ENCODE data around the gene MLPH.

The MLPH gene

DNA sequence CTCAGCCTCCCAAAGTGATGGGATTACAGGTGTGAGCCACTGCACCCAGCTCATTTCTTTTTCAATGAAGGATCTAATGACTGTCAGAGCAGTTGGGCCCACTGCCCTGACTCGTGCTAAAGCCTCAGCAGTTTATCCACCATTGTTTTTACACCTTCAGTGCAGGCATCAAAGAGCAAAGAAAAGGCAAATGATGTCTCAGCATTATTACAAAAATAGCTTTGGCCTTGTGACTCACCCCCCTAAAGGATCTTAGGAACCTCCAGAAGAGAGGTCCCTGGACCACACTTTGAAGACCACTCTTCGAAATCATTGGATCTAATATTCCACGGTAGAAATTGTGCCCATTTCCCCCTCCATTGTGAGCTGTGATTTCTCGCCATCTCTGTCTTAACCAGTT, 21.3 kb downstream of the MLPH start:
- no peak for DNase-seq (ENCODE audit: insufficient read length, low spot score)
- TF ChIP-seq POLR2A (IDR thresholded peaks at IDR 0.05; ENCODE audit: low read depth, low read length), result no peak
- no peak for FAIRE-seq

DNA sequence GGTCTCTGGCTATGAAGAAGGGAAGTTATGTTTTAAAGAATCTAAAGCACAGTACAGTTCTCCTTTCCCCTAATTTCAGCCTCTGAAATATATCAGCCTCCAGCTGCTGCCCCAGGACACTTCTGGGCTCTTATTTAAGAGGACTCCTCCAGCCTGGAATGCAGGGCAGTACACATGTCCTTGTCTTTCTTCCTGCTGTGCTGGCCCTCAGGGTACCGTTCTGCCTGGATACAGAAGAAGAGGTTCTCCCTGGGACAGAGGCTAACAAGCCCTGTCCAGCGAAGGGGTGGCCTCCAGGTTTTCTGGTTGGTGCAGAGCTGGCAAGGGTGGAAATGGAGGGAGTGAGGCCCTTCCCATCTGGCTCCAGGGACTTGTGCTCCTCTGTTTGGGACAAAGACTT, 22.1 kb downstream of the MLPH start:
- DNase-seq (ENCODE audit: insufficient read length, low spot score), result no peak
- no peak for FAIRE-seq

DNA sequence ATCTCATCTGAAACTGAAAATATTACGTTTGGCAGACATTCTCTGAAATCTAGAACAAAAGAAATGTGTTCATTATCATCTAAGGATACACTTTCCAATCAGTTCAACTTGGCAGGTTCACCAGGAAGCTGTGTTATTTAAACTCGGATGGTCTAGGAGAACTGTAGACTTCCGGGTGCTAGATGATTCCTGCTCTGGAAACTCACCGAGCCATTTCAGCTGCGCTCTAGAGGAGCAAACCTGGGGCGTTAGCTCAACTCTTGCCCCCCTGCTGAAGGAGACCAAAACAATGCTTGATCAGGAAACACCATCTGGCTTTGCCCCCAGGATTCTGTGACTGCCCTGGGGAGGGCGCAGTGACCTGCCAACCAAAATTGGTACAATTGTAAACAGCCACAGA, 22.9 kb downstream of the MLPH start:
- TF ChIP-seq POLR2A (IDR thresholded peaks at IDR 0.05; ENCODE audit: low read depth, low read length), result no peak
- FAIRE-seq (no peak), DNase-seq (ENCODE audit: insufficient read length, low spot score) (no peak)

More for the DNA sequence above, 22.1 kb downstream of the MLPH start:
- no peak for TF ChIP-seq POLR2A (IDR thresholded peaks at IDR 0.05; ENCODE audit: low read depth, low read length)

DNA sequence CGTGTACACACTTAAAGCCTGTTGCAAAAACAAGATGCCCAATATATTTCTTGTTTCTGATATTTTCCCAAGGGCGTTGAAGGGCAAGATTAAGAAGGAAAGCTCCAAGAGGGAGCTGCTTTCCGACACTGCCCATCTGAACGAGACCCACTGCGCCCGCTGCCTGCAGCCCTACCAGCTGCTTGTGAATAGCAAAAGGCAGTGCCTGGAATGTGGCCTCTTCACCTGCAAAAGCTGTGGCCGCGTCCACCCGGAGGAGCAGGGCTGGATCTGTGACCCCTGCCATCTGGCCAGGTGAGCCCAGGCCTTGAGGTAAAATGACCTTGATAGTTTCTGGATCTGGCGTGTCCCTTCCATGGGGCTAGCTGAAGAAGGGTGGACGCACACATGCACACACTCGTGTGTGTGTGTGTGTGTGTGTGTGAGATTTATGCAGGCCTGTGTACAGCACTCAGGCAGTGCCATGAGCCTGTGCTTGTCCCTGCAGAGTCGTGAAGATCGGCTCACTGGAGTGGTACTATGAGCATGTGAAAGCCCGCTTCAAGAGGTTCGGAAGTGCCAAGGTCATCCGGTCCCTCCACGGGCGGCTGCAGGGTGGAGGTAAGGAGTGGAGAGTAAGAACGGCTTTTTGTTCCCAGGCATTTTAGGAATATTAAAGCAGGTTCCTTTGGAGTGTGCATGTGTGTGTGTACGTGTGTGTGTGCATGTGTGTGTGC, 23.6 kb downstream of the MLPH start:
- FAIRE-seq (no peak), DNase-seq (ENCODE audit: insufficient read length, low spot score) (no peak)
- no peak for TF ChIP-seq POLR2A (IDR thresholded peaks at IDR 0.05; ENCODE audit: low read depth, low read length)

DNA sequence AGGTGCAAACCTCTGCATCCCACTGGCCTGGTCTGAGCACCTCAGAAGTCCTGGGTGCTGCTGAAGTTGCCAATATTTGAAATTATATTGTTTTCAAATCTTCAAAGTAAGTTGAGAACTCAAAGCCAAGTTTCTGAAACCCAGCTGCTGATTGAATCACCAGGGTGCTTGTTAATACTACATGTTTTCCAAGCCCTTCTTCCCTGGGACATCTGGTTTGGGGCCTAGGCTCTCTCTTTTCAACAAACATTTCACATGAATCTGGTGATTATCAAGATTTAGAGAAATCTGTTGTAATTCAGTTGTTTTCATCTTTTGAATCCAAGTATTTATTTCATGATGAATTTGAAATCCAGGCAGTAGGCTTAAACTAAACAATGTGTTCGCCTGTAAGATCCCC, 24.4 kb downstream of the MLPH start:
- DNase-seq (ENCODE audit: insufficient read length, low spot score), result no peak
- no peak for FAIRE-seq
- no peak for TF ChIP-seq POLR2A (IDR thresholded peaks at IDR 0.05; ENCODE audit: low read depth, low read length)

DNA sequence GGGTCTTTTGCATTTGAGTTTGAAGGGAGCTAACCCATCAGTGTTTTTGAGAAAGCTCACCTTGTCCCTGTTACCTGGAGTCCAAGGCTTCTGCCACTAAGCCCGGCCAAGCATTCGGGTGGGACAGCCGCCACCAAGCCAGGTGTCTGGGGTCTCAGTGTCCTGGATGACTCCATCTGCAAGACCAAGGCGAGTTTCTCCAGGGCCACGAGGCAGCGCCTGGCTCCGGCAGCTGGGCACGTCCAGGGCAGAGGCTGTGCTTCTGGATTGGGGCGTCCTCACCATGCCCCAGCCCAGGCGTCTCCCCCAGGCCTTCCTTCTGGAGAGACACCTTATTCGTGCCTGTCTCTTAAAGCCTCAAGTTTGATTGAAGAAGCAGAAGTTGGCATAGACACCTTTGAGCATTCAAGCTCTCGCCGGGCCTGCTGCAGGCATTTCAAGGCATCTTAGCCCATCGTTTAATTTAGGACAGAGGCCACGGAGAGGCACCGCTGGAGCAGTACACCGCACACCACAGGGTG, 24.9 kb downstream of the MLPH start:
- no peak for FAIRE-seq
- TF ChIP-seq POLR2A (IDR thresholded peaks at IDR 0.05; ENCODE audit: low read depth, low read length), result no peak
- no peak for DNase-seq (ENCODE audit: insufficient read length, low spot score)

DNA sequence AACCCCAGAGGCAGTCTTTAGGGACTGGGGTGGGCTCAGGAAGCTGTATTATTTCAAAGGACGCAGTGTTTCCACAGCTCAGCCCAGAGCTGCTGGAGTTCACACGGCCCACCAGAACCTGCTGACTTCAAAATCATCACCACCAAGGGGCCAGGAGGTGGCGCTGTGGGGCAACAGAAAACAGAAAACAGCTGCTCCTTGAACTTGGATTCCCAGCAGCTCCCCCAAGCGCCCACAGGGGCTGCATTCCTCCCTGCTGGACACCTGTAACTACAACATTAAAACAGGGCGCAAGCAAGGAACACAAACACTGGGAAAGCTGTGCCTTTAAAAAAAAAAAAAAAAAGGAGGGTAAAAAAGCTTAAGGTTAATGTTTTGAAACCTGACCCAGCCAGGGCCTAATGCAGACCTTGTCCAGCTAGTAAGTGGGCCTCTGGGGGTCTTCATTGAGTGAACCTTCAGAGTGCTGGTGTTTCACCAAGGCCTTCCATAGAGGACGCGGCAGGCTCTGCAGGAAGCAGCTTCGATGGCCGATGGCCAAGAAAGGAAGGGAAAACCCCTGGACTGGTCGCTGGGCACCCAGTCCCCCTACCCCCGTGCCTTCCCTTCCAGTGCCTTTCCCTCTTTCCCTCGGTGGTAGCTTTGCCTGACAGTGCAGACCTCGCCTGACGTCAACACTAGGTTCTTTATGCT, 25.9 kb downstream of the MLPH start:
- TF ChIP-seq POLR2A (IDR thresholded peaks at IDR 0.05; ENCODE audit: low read depth, low read length), result no peak
- FAIRE-seq (no peak), DNase-seq (ENCODE audit: insufficient read length, low spot score) (peak; percentile 77)

DNA sequence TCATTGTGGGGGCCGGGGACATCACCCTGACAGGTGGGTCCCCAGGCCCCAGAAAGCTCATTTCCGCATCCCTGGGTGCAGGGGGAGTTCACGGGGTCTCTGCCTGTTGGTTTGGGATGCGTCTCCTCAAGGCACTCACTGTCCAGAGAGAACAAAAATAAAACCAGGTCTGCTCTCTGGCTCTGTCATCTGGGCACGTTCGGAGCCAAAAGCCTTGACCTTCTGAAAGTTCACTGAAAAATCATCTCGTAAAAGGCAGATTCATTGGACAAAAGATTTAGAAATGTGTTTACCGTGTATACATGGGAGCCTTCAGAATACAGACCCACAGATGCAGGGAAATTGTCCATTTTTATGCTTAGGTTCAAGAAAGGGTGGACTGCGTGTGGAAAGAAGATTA, 26.6 kb downstream of the MLPH start:
- FAIRE-seq (no peak), DNase-seq (ENCODE audit: insufficient read length, low spot score) (no peak)
- TF ChIP-seq POLR2A (IDR thresholded peaks at IDR 0.05; ENCODE audit: low read depth, low read length), result no peak

DNA sequence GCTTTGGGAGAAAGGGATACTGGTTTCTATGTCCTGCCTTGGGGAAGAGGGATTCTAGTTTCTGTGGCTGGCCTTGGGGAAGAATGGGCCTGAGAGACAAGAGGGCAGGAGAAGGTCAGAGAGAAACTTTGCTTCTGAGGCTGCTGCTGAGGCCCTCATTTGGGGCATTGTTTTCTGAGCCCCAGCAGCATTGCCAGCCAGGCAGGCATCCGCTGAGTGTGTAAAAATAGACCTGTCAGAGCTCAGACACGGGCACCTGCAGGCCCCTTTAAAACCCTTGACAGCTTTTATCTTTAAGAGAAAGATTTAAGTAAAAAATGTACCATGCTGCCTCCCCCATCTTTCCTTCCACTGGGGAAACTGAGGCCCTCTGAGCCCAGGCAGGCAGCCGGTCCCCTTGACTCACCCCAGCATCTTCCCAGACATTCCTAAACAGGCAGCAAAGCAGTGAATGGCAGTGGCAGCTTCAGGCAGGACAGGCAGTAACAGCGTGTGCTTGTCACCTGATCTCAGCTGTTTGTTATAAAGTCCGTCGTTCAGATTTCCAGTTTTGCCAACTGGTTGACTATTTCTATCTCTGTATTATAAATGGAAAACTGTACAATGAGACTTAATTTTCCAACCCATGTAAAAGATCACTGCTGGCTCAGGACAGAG, 27.6 kb downstream of the MLPH start:
- no peak for FAIRE-seq
- TF ChIP-seq POLR2A (IDR thresholded peaks at IDR 0.05; ENCODE audit: low read depth, low read length), result no peak
- no peak for DNase-seq (ENCODE audit: insufficient read length, low spot score)

DNA sequence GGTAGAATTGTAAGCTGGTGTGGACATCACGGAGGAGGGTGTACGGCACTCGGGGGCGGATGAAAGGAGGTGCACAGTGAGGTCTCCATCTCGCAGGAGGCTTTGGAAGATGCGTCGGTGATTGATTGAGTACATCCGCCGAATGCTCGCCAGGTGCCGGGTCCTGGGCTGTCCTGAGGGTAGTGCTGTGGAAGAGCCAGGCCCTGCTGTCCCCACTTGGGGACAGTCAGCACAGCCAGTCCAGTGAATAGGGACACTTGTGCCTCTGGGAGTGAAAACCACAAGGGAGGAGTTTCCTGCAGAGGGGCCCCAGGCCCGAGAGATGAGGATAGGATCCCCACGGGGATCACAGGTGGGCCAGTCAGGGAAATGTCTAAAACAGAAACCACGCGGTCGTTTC, 28.1 kb downstream of the MLPH start:
- FAIRE-seq (no peak), DNase-seq (ENCODE audit: insufficient read length, low spot score) (no peak)
- TF ChIP-seq POLR2A (IDR thresholded peaks at IDR 0.05; ENCODE audit: low read depth, low read length), result no peak

DNA sequence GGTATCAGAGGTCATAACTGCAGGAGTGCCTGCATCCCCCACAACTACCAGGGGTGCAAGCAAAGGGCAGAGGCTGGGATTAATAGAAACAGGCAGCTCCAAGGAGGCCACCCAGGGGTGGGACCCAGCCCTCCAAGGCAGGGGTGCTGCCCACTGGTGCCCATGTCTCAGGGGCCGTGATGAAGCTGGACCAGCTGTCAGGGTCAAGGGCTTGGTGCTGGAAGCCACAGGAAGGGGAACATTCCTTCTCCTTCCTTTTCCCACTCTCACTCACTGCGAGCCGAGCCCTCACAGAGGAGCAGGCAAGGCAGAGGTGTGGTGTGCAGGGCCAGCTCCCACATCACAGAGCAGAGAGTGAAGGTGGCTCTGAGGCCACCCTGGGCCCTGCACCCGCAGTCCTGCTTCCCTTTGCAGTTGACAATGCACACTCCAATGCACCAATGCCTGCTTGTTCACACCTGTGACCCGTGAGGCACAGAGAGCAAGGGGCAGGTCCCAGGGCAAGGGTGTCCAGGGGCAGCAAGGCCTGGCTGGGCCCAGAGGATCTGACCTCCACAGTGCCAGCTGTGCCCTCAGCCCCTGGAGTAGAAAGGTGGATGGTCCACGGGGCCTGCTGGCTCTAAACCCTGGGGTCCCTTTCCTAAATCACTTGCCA, 28.7 kb downstream of the MLPH start:
- FAIRE-seq (no peak), DNase-seq (ENCODE audit: insufficient read length, low spot score) (no peak)
- no peak for TF ChIP-seq POLR2A (IDR thresholded peaks at IDR 0.05; ENCODE audit: low read depth, low read length)

DNA sequence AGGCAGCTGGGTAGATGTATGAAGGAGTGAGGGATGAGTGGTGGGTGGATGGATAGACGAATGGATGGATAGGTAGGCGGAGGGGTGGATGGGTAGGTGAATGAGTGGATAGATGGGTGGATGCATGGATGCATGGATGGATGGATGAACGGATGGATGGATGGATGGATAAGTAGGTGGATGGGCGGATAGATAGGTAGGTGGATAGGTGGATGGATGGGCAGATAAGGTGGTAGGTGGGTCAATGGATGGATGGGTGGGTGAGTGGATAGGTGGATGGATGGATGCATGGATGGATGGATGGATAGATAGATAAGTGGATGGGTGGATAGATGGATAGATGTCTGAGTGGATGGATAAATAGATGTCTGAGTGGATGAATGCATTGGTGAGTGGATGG, 30.1 kb downstream of the MLPH start:
- no peak for FAIRE-seq
- TF ChIP-seq POLR2A (IDR thresholded peaks at IDR 0.05; ENCODE audit: low read depth, low read length), result no peak
- no peak for DNase-seq (ENCODE audit: insufficient read length, low spot score)

DNA sequence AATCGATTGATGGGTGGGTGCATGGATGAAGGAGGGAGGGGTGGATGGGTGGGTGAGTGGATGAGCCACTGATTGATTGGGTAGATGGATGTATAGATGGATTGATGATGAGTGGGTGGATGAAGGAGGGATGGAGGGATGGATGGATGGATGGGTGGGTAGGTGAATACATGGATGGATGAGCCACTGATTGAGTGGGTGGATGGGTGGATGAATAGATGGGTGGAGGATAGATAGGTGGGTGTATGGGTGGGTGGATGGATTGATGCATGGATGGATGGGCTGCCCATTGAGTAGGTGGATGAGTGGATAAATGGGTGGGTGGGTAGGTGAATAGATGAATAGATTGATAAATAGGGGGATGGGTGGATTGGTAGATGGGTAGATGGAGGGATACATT, 30.9 kb downstream of the MLPH start:
- FAIRE-seq, result no peak
- TF ChIP-seq POLR2A (IDR thresholded peaks at IDR 0.05; ENCODE audit: low read depth, low read length), result no peak
- no peak for DNase-seq (ENCODE audit: insufficient read length, low spot score)
